HepG2 (cell line): ENCODE results near the gene TRIM22. TPM values are rescaled to one million over a fixed set of nuclear protein-coding genes. Genes with fewer than 3 reads are reported as not detected.
A peak's percentile ranks its signal among the peaks of the same experiment; 100 is the strongest.

Source experiments
- ATF7-NPFF ChIP-seq: sonication (generic); formaldehyde crosslinking; IDR thresholded peaks from 2 replicates; pipeline ENCODE4 v1.8.1; 2023; ENCODE audit warnings: mild to moderate bottlenecking, low read depth, missing genetic modification reagents, moderate library complexity
- BCL6 ChIP-seq: IDR thresholded peaks from 2 replicates; pipeline ENCODE4 v1.6.1; 2016; ENCODE audit warnings: missing genetic modification reagents, missing compliant biosample characterization
- JDP2 ChIP-seq: sonication (generic); formaldehyde crosslinking; IDR thresholded peaks from 2 replicates; pipeline ENCODE4 v1.8.1; 2022; ENCODE audit warnings: missing genetic modification reagents, borderline replicate concordance
- PREB ChIP-seq: sonication (generic); formaldehyde crosslinking; IDR thresholded peaks from 2 replicates; pipeline ENCODE4 v1.4.0; 2020; ENCODE audit warnings: missing genetic modification reagents
- RNF2 ChIP-seq: fragments of 450-650 bp; conservative IDR thresholded peaks from 2 replicates; pipeline ENCODE4 v1.6.1; 2016; ENCODE audit warnings: low read depth
- SALL1 ChIP-seq: sonication (generic); formaldehyde crosslinking; IDR thresholded peaks from 2 replicates; pipeline ENCODE4 v1.8.0; 2022; ENCODE audit warnings: mild to moderate bottlenecking, missing genetic modification reagents
- SCMH1 ChIP-seq: sonication (generic); formaldehyde crosslinking; IDR thresholded peaks from 2 replicates; pipeline ENCODE4 v1.9.0; 2021; ENCODE audit warnings: missing genetic modification reagents, mild to moderate bottlenecking, borderline replicate concordance
- SP5 ChIP-seq: IDR thresholded peaks from 2 replicates; pipeline ENCODE4 v1.6.1; 2016; ENCODE audit warnings: low read depth, borderline replicate concordance
- TEAD3 ChIP-seq: optimal IDR thresholded peaks from 2 replicates; pipeline ENCODE3; 2016; ENCODE audit warnings: borderline replicate concordance
- XRCC5 ChIP-seq: fragments of 200-400 bp; formaldehyde crosslinking; optimal IDR thresholded peaks from 2 replicates; pipeline ENCODE3; 2017; ENCODE audit warnings: mild to moderate bottlenecking, low read length
- ZNF207 ChIP-seq: fragments of 450-650 bp; IDR thresholded peaks from 2 replicates; pipeline ENCODE4 v1.6.1; 2016; ENCODE audit warnings: antibody characterized with exemption, borderline replicate concordance
- ZNF235 ChIP-seq: sonication (generic); formaldehyde crosslinking; IDR thresholded peaks from 2 replicates; pipeline ENCODE4 v1.8.1; 2023; ENCODE audit warnings: mild to moderate bottlenecking, missing genetic modification reagents, borderline replicate concordance
- ZNF724P ChIP-seq: sonication (generic); formaldehyde crosslinking; IDR thresholded peaks from 2 replicates; pipeline ENCODE4 v1.8.0; 2022; ENCODE audit warnings: missing genetic modification reagents, borderline replicate concordance
- polyA plus RNA-seq, 8 experiments: library from polyadenylated mRNA; depleted of rRNA in 3 of 8; stranded (reverse) in 7 of 8; unstranded in 1 of 8; fragments of >200 nt; fragmentation: Illumina TruSeq in 4 of 8; extraction: Trizol in 4 of 8; gene quantifications; 2 replicates each; pipeline versions ENCODE4 v1.2.1 to v1.2.3, GENCODE V29; 2011 to 2016; ENCODE audit warnings: low read depth in 4 of 8, missing spikeins in 1 of 8, mixed read lengths in 1 of 8; ENCODE audit not compliant: insufficient read depth in 1 of 8
- total RNA-seq, 5 experiments: library from RNA; depleted of rRNA; stranded (reverse); fragments of >200 nt; fragmentation: Illumina TruSeq; extraction: Trizol; gene quantifications; 2 replicates each; pipeline ENCODE4 v1.2.3, GENCODE V29; 2016; ENCODE audit warnings: low read depth in 1 of 5
- TF ChIP-seq, protein P1 (sequence below): sonication (generic); formaldehyde crosslinking; IDR thresholded peaks from 2 replicates; pipeline ENCODE4 v1.4.0; 2020; ENCODE audit warnings: missing genetic modification reagents
- TF ChIP-seq, protein P2 (sequence below): sonication (generic); formaldehyde crosslinking; IDR thresholded peaks from 2 replicates; pipeline ENCODE4 v1.4.0; 2020; ENCODE audit warnings: missing genetic modification reagents, borderline replicate concordance
- TF ChIP-seq, protein P3 (sequence below): sonication (generic); formaldehyde crosslinking; IDR thresholded peaks from 2 replicates; pipeline ENCODE4 v1.4.0; 2020; ENCODE audit warnings: missing genetic modification reagents

TRIM22 gene
- total and polyA plus RNA-seq, 2 of the 13 experiments (the other 11 are each of a cell fraction or from before 2014, with no cell fraction given), result 2.4 to 3.2 TPM

- TF ChIP-seq ZNF207 (no peak), BCL6 (peak; percentile 77), ATF7-NPFF (CRISPR knock-in tag) (no peak), PREB (no peak), ZNF724P (no peak), SALL1 (peak; percentile 42; the same call in 1 of the 2 replicates), TEAD3 (CRISPR knock-in tag) (peak; percentile 57), SP5 (0 out of 2 replicates have a peak, but pooled peaks have one; percentile 3), JDP2 (no peak), SCMH1 (CRISPR knock-in tag) (no peak), ZNF235 (no peak), RNF2 (no peak), XRCC5 (peak; percentile 74)
- TF ChIP-seq, protein P1, sequence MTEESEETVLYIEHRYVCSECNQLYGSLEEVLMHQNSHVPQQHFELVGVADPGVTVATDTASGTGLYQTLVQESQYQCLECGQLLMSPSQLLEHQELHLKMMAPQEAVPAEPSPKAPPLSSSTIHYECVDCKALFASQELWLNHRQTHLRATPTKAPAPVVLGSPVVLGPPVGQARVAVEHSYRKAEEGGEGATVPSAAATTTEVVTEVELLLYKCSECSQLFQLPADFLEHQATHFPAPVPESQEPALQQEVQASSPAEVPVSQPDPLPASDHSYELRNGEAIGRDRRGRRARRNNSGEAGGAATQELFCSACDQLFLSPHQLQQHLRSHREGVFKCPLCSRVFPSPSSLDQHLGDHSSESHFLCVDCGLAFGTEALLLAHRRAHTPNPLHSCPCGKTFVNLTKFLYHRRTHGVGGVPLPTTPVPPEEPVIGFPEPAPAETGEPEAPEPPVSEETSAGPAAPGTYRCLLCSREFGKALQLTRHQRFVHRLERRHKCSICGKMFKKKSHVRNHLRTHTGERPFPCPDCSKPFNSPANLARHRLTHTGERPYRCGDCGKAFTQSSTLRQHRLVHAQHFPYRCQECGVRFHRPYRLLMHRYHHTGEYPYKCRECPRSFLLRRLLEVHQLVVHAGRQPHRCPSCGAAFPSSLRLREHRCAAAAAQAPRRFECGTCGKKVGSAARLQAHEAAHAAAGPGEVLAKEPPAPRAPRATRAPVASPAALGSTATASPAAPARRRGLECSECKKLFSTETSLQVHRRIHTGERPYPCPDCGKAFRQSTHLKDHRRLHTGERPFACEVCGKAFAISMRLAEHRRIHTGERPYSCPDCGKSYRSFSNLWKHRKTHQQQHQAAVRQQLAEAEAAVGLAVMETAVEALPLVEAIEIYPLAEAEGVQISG, result peak; percentile 71
- TF ChIP-seq, protein P2, sequence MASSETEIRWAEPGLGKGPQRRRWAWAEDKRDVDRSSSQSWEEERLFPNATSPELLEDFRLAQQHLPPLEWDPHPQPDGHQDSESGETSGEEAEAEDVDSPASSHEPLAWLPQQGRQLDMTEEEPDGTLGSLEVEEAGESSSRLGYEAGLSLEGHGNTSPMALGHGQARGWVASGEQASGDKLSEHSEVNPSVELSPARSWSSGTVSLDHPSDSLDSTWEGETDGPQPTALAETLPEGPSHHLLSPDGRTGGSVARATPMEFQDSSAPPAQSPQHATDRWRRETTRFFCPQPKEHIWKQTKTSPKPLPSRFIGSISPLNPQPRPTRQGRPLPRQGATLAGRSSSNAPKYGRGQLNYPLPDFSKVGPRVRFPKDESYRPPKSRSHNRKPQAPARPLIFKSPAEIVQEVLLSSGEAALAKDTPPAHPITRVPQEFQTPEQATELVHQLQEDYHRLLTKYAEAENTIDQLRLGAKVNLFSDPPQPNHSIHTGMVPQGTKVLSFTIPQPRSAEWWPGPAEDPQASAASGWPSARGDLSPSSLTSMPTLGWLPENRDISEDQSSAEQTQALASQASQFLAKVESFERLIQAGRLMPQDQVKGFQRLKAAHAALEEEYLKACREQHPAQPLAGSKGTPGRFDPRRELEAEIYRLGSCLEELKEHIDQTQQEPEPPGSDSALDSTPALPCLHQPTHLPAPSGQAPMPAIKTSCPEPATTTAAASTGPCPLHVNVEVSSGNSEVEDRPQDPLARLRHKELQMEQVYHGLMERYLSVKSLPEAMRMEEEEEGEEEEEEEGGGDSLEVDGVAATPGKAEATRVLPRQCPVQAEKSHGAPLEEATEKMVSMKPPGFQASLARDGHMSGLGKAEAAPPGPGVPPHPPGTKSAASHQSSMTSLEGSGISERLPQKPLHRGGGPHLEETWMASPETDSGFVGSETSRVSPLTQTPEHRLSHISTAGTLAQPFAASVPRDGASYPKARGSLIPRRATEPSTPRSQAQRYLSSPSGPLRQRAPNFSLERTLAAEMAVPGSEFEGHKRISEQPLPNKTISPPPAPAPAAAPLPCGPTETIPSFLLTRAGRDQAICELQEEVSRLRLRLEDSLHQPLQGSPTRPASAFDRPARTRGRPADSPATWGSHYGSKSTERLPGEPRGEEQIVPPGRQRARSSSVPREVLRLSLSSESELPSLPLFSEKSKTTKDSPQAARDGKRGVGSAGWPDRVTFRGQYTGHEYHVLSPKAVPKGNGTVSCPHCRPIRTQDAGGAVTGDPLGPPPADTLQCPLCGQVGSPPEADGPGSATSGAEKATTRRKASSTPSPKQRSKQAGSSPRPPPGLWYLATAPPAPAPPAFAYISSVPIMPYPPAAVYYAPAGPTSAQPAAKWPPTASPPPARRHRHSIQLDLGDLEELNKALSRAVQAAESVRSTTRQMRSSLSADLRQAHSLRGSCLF (CRISPR knock-in tag), result no peak
- TF ChIP-seq, protein P3, sequence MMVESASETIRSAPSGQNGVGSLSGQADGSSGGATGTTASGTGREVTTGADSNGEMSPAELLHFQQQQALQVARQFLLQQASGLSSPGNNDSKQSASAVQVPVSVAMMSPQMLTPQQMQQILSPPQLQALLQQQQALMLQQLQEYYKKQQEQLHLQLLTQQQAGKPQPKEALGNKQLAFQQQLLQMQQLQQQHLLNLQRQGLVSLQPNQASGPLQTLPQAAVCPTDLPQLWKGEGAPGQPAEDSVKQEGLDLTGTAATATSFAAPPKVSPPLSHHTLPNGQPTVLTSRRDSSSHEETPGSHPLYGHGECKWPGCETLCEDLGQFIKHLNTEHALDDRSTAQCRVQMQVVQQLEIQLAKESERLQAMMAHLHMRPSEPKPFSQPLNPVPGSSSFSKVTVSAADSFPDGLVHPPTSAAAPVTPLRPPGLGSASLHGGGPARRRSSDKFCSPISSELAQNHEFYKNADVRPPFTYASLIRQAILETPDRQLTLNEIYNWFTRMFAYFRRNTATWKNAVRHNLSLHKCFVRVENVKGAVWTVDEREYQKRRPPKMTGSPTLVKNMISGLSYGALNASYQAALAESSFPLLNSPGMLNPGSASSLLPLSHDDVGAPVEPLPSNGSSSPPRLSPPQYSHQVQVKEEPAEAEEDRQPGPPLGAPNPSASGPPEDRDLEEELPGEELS, result no peak
Observed at GRCh38 chr11:5684646-5685362, 4.8 kb upstream of the TRIM22 start, which contains the start of gene TRIM5 (continued).
